ENCODE data around the gene BAZ1B.

DNA sequence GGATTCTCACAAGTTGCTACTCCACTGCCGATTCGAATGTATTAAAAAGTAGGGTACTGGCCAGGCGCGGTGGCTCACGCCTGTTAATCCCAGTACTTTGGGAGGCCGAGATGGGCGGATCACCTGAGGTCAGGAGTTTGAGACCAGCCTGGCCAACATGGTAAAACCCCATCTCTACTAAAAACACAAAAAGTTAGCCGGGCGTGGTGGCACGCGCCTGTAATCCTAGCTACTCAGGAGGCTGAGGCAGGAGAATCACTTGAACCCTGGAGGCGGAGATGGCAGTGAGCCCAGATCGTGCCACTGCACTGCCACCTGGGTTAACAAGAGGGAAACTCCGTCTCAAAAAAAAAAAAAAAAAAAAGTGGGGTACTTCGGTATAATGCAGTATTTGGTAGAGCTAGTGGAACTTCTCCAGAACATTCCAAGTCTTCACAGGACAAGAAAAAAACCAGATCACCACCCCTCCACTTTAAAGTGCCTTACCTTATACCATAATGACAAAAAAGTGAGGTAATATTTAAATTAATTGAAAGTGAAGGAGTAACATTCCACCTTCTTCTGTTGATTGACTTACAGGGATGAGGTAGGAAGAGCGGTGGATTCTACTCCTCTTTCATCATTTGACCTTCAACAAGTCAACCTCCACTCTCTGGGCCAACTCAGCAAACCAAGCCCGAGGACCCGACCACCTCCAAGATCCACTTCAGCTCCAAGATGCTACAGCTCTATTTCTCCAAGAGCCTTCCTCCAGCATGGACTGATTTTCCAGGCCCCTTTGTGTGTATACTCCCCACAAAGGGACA, 2.0 kb downstream of the BAZ1B start:
- TF ChIP-seq, protein P1, sequence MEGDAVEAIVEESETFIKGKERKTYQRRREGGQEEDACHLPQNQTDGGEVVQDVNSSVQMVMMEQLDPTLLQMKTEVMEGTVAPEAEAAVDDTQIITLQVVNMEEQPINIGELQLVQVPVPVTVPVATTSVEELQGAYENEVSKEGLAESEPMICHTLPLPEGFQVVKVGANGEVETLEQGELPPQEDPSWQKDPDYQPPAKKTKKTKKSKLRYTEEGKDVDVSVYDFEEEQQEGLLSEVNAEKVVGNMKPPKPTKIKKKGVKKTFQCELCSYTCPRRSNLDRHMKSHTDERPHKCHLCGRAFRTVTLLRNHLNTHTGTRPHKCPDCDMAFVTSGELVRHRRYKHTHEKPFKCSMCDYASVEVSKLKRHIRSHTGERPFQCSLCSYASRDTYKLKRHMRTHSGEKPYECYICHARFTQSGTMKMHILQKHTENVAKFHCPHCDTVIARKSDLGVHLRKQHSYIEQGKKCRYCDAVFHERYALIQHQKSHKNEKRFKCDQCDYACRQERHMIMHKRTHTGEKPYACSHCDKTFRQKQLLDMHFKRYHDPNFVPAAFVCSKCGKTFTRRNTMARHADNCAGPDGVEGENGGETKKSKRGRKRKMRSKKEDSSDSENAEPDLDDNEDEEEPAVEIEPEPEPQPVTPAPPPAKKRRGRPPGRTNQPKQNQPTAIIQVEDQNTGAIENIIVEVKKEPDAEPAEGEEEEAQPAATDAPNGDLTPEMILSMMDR (conservative IDR thresholded peaks at IDR 0.05; ENCODE audit: low read length): no peak; the same call in 1 of the 2 replicates
- no peak for TF ChIP-seq EZH2phosphoT487 (IDR thresholded peaks at IDR 0.05; ENCODE audit: borderline replicate concordance)
